Stimulated activated CD4-positive, alpha-beta T cell treated with anti-CD3 and anti-CD28 coated beads, TNF-alpha, amount 100 ng/mL, for 1 hour (primary cell): Measurements from ENCODE around the gene RNF126.
A peak's percentile ranks its signal among the peaks of the same experiment; 100 is the strongest.
"Not testable (repeated sequence)": the region's sequence is repeated elsewhere in the genome, so short reads cannot be mapped to it uniquely, and the experiment has no call there.

Experiments
- DNase-seq, 3 donors: peaks; one replicate each; pipeline ENCODE4 v3.0.0-alpha.2; 2020; ENCODE audit warnings: low read depth in 3 of 3, low spot score in 1 of 3

The RNF126 gene

GRCh38 chr19:662962-663681 is at the start of gene RNF126:
Gene RNF126 (minus strand): TSS chr19:663214. CDS start chr19:663121, 93 bp downstream.
- DNase-seq = peak; percentile 86 to 99 (median 93)

GRCh38 chr19:711254-711653 is 48.2 kb upstream of the RNF126 start:
- DNase-seq = no peak

GRCh38 chr19:710767-711166 is 47.8 kb upstream of the RNF126 start:
- DNase-seq = no peak

GRCh38 chr19:709965-710571 is 47.1 kb upstream of the RNF126 start:
- no peak for DNase-seq

- no peak for DNase-seq
Measured at GRCh38 chr19:709196-709964, 46.4 kb upstream of the RNF126 start.

GRCh38 chr19:708154-709143 is 45.4 kb upstream of the RNF126 start, which contains the start of gene PALM:
Gene PALM (plus strand): TSS chr19:708935. CDS start chr19:709147, 212 bp downstream.
- no peak for DNase-seq

GRCh38 chr19:704447-704741 is 41.4 kb upstream of the RNF126 start:
- DNase-seq = no peak

GRCh38 chr19:703651-704446 is 40.8 kb upstream of the RNF126 start:
- peak in 1 of 3 donors; percentile 54 for DNase-seq

GRCh38 chr19:703329-703650 is 40.3 kb upstream of the RNF126 start:
- DNase-seq = no peak

- not testable (repeated sequence) for DNase-seq
Measured at GRCh38 chr19:702847-703246, 39.8 kb upstream of the RNF126 start.

GRCh38 chr19:699885-700284 is 36.9 kb upstream of the RNF126 start:
- DNase-seq = not testable (repeated sequence)

GRCh38 chr19:698529-698928 is 35.5 kb upstream of the RNF126 start:
- not testable (repeated sequence) for DNase-seq

- no peak for DNase-seq
Measured at GRCh38 chr19:695352-695949, 32.4 kb upstream of the RNF126 start, which contains the start of gene PRSS57. Gene PRSS57 (minus strand): TSS chr19:695452. CDS start chr19:695430, 22 bp downstream.

- DNase-seq = no peak
Measured at GRCh38 chr19:694481-695351, 31.7 kb upstream of the RNF126 start.

- DNase-seq = no peak
Measured at GRCh38 chr19:690203-690602, 27.2 kb upstream of the RNF126 start.

- no peak for DNase-seq
Measured at GRCh38 chr19:688992-689391, 26.0 kb upstream of the RNF126 start.

GRCh38 chr19:688214-688613 is 25.2 kb upstream of the RNF126 start:
- no peak for DNase-seq

- DNase-seq = no peak
Measured at GRCh38 chr19:687569-688166, 24.7 kb upstream of the RNF126 start.
